ENCODE results near the gene ATG16L2.

- TF ChIP-seq, protein P1, sequence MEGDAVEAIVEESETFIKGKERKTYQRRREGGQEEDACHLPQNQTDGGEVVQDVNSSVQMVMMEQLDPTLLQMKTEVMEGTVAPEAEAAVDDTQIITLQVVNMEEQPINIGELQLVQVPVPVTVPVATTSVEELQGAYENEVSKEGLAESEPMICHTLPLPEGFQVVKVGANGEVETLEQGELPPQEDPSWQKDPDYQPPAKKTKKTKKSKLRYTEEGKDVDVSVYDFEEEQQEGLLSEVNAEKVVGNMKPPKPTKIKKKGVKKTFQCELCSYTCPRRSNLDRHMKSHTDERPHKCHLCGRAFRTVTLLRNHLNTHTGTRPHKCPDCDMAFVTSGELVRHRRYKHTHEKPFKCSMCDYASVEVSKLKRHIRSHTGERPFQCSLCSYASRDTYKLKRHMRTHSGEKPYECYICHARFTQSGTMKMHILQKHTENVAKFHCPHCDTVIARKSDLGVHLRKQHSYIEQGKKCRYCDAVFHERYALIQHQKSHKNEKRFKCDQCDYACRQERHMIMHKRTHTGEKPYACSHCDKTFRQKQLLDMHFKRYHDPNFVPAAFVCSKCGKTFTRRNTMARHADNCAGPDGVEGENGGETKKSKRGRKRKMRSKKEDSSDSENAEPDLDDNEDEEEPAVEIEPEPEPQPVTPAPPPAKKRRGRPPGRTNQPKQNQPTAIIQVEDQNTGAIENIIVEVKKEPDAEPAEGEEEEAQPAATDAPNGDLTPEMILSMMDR (IDR thresholded peaks at IDR 0.05; ENCODE audit: low read depth, low read length, missing input control), result no peak
- no peak for TF ChIP-seq RAD21 (IDR thresholded peaks at IDR 0.05)
Observed at GRCh38 chr11:72829178-72829577, 15.0 kb downstream of the ATG16L2 start.

All from liver (tissue), 3 donors.